ENCODE results near the gene PIMREG. TPM values are rescaled to one million over a fixed set of nuclear protein-coding genes. Genes with fewer than 3 reads are reported as not detected.
A peak's percentile ranks its signal among the peaks of the same experiment; 100 is the strongest.

Gene PIMREG
- polyA plus RNA-seq, 3 donors: not detected

DNA sequence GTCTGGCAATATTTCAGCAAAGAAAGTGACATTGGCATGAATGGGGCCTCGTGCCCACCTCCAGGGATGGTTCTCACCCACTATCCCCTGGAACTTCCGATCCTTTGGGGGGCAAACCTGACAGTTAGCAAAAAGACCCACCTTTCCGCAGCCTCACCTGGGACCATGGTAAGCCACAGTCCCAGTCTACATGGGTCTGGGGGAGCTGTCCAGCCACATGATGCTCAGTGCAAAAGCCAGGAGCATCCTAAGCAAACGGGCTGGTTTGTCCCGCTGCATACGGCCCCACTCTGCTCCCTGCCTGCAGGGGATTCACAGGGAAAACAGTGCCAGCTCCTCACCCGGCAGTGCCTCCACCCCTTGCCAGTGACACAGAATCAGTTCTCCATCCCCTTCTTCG is 28.6 kb upstream of the PIMREG start:
- Histone ChIP-seq H3K27ac (ENCODE audit: low read depth in 1 of 2, low read length in 2 of 2) (no peak overlapping the region), H4K20me1 (ENCODE audit: insufficient read depth, low read length) (no peaks in the 10 kb centered on the region), H3K79me2 (ENCODE audit: insufficient read depth, low read length) (no peaks in the 10 kb centered on the region), H3K36me3 (replicated peaks in 1 of 2; ENCODE audit: control insufficient read depth in 1 of 2, insufficient read depth in 2 of 2, low read length in 2 of 2) (no peaks in the 10 kb centered on the region), H3K4me3 (replicated peaks in 1 of 3; ENCODE audit: low read depth in 2 of 3, low read length in 3 of 3) (no peak overlapping the region), H3K9ac (ENCODE audit: insufficient read depth, low read length, poor library complexity, severe bottlenecking) (no peak overlapping the region), H3K4me1 (ENCODE audit: control insufficient read depth in 1 of 2, insufficient read depth in 2 of 2, low read length in 2 of 2) (no peaks in the 10 kb centered on the region), H3K9me3 (replicated peaks in 1 of 2; ENCODE audit: control insufficient read depth in 1 of 2, insufficient read depth in 1 of 2, low read length in 2 of 2) (no peaks in the 10 kb centered on the region), H3K27me3 (ENCODE audit: control insufficient read depth in 2 of 2, insufficient read depth in 2 of 2, low read length in 2 of 2) (peaks cover 0 to 10% of the 10 kb centered on the region in 2 donors), H2AFZ (ENCODE audit: insufficient read depth, low read depth, low read length, poor library complexity, severe bottlenecking) (no peak overlapping the region), H3K4me2 (replicated peaks; ENCODE audit: extremely low read depth, low read length, poor library complexity, severe bottlenecking) (no peak overlapping the region)
- Mint-ChIP-seq H3K36me3 (no peaks in the 10 kb centered on the region), H3K27ac (no peak overlapping the region), H3K27me3 (ENCODE audit: low read depth in 3 of 3) (peaks cover 14 to 35% (median 17%) of the 10 kb centered on the region in 3 donors), H3K9me3 (peaks cover 0 to 3% (median 0%) of the 10 kb centered on the region in 7 donors), H3K4me1 (no peaks in the 10 kb centered on the region), H3K4me3 (no peak overlapping the region)
- TF ChIP-seq, protein P1, sequence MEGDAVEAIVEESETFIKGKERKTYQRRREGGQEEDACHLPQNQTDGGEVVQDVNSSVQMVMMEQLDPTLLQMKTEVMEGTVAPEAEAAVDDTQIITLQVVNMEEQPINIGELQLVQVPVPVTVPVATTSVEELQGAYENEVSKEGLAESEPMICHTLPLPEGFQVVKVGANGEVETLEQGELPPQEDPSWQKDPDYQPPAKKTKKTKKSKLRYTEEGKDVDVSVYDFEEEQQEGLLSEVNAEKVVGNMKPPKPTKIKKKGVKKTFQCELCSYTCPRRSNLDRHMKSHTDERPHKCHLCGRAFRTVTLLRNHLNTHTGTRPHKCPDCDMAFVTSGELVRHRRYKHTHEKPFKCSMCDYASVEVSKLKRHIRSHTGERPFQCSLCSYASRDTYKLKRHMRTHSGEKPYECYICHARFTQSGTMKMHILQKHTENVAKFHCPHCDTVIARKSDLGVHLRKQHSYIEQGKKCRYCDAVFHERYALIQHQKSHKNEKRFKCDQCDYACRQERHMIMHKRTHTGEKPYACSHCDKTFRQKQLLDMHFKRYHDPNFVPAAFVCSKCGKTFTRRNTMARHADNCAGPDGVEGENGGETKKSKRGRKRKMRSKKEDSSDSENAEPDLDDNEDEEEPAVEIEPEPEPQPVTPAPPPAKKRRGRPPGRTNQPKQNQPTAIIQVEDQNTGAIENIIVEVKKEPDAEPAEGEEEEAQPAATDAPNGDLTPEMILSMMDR (IDR thresholded peaks at IDR 0.05): no peak
- WGBS (ENCODE audit: insufficient coverage): 82% methylated on average over 7 of the region's 8 CpGs
- intact Hi-C loops (cut with micrococcal nuclease): no loop called here
- DNase-seq: no peak

DNA sequence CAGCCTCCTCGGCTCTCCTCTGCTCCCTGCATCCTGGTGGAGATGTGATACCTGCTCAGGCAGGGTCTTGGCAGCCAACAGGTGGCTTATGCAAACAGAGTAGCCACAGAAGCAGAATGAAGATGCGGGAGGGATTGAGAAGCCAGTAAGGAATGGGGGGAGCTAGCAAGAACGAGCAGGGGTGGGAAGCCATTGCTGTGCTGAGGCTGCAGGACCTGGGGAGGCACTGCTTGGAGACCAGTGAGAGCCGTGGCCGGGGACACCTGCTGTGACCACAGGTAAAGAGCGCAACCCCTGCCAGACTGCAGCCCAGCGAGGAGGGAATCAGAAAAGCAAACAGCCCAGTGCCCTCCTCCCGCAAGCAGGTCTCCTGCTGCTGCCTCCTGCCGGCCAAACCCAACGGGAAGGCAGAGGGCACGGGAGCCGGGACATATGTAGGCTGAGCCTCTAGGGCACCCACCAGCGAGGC is 24.0 kb upstream of the PIMREG start:
- intact Hi-C loops (cut with micrococcal nuclease): loop anchor here in 1 of 2 donors (5.0 to 10.0 kb wide), 2 partner anchors 715 to 833 kb away; no protein-coding TSS in a partner anchor
- H3K4me3 Mint-ChIP-seq: no peak overlapping the region
- no peak for DNase-seq

More for the DNA sequence above, 24.0 kb upstream of the PIMREG start:
- Histone ChIP-seq H4K20me1 (ENCODE audit: insufficient read depth, low read length) (no peaks in the 10 kb centered on the region), H3K36me3 (replicated peaks in 1 of 2; ENCODE audit: control insufficient read depth in 1 of 2, insufficient read depth in 2 of 2, low read length in 2 of 2) (no peaks in the 10 kb centered on the region), H3K79me2 (ENCODE audit: insufficient read depth, low read length) (no peaks in the 10 kb centered on the region), H3K9me3 (replicated peaks in 1 of 2; ENCODE audit: control insufficient read depth in 1 of 2, insufficient read depth in 1 of 2, low read length in 2 of 2) (no peaks in the 10 kb centered on the region), H2AFZ (ENCODE audit: insufficient read depth, low read depth, low read length, poor library complexity, severe bottlenecking) (no peak overlapping the region), H3K27ac (ENCODE audit: low read depth in 1 of 2, low read length in 2 of 2) (no peak overlapping the region), H3K9ac (ENCODE audit: insufficient read depth, low read length, poor library complexity, severe bottlenecking) (no peak overlapping the region), H3K27me3 (ENCODE audit: control insufficient read depth in 2 of 2, insufficient read depth in 2 of 2, low read length in 2 of 2) (peaks cover 0 to 40% of the 10 kb centered on the region in 2 donors), H3K4me2 (replicated peaks; ENCODE audit: extremely low read depth, low read length, poor library complexity, severe bottlenecking) (no peak overlapping the region), H3K4me3 (replicated peaks in 1 of 3; ENCODE audit: low read depth in 2 of 3, low read length in 3 of 3) (no peak overlapping the region), H3K4me1 (ENCODE audit: control insufficient read depth in 1 of 2, insufficient read depth in 2 of 2, low read length in 2 of 2) (no peaks in the 10 kb centered on the region)
- TF ChIP-seq, protein P1 (IDR thresholded peaks at IDR 0.05): peak; percentile 26
- H3K4me1 Mint-ChIP-seq: peaks cover 6% of the 10 kb centered on the region
- H3K36me3 Mint-ChIP-seq: no peaks in the 10 kb centered on the region
- H3K27ac Mint-ChIP-seq: peak overlapping the region in 1 of 7 donors; percentile 27
- WGBS (ENCODE audit: insufficient coverage): 24% methylated on average over 13 of the region's 13 CpGs
- H3K27me3 Mint-ChIP-seq (ENCODE audit: low read depth in 3 of 3): peaks cover 32 to 58% (median 35%) of the 10 kb centered on the region in 3 donors
- H3K9me3 Mint-ChIP-seq: peaks cover 0 to 2% (median 0%) of the 10 kb centered on the region in 7 donors
